GM21526 (cell line): ENCODE data around the gene CDKN1C.

ENCODE experiments used
- ATAC-seq: cut with Tn5 transposase; IDR thresholded peaks from one replicate; pipeline ENCODE4 v1.9.1; 2021; ENCODE audit warnings: moderate library complexity; ENCODE audit not compliant: unreplicated experiment, low FRiP score

CDKN1C gene

DNA sequence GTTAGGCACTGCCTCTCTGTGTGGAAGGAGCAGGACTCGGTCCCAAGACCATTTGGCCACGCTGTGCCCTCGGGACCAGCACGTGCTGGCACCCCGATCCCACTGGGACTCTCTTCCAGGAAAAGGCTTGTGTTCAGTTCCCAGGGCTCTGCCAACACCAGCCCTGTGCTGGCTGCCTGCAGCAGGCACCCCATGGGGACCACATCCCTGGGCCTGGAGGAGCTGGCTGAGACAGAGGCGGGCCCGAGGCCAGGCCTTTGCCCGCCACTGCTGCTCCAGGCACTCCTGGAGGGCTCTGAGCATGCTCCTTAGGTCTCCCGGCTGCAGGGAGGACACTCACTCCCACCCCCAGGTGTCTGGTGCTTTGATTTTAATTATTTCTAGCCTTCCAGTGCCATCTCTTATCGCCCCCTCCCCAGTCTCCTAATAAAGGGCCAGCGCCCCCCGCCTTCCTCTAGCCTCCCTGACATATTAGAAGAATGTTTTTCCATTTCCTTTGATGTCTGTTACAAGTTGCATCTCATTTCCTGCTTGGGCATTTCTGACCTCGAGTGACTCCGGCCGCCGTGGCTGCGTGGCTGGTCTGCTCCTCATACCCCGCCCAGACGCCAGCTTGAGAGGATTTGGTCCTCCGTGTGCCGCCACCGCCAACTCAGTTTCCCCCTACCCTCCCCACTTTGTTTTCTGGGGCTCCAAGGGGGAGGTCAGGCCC is 14.4 kb downstream of the CDKN1C start:
- ATAC-seq = no peak

- ATAC-seq = no peak
Measured at GRCh38 chr11:2870460-2870859, 15.1 kb downstream of the CDKN1C start.

DNA sequence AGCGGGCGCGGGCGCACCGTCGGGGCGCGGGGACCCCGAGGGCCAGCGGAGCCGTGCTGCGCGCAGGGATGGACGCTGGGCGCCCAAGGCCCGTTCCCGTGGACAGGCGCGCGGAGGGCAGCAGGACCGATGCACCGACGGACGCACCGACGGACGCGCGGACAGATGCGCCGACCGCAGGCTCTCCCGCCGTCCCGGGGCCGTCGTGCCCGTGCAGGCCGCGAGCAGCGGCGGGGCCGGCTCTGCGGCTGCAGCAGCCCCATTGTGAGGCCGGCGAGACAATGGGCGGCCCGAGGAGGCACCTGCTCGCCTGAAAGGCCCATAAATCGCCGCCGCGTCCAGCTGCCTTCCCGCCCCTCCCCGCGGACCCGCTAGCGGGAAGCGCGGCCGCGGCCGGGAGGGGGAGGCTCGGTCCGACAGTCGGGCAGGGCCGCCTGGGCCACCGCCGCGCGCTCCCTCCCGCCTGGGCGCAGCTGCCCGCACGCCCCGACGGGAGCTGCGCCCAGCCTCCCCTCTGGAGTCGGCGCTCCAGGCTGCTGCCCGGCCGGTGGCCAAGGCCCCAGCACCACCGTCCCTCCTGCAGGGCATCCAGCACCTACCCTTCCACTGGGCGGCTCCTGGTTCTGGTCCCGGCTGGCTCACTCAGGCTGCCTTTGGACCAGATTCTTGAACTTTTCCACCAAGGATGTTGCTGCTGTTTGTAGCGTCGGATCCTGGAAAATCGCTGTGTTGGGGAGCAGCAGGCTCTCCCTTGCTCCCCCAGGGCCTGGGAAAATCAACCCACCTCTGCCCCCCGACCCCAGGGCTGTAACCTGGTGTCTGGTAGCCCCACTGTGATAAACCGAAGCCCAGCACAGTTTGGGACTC is 15.8 kb downstream of the CDKN1C start:
- no peak for ATAC-seq

- ATAC-seq = no peak
Measured at GRCh38 chr11:2869134-2869526, 16.4 kb downstream of the CDKN1C start.

DNA sequence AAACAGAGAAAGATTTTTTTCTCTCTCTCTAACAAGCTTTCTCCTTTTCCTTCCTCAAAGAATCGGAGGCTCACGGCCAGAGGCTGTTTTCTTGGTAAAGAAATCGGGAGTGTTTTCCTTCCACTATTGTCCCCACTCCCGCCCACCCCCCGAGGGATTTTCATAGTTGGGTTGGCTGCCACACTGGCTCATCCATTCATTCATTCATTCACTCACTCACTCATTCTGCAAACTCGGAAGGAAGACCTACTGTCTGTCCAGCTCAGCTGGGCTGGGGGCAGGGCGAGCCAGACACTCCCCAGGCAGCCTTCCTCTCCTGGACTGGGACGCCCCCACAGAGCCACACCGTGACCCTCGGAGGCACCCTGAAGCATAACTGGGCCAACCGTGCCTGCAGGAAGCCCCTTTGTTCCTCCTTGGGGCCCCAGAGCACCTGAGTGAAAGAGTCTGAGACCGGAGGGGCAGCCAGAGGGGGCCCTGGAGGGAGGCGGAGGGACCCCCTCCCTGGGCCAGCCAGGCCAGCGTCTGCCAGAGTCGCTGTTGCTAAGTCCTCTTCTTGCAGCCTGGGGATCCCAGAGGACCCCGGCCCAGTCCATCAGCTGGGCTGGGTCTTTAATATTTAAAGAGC is 17.0 kb downstream of the CDKN1C start:
- no peak for ATAC-seq

- no peak for ATAC-seq
Measured at GRCh38 chr11:2867722-2868505, 17.7 kb downstream of the CDKN1C start.

DNA sequence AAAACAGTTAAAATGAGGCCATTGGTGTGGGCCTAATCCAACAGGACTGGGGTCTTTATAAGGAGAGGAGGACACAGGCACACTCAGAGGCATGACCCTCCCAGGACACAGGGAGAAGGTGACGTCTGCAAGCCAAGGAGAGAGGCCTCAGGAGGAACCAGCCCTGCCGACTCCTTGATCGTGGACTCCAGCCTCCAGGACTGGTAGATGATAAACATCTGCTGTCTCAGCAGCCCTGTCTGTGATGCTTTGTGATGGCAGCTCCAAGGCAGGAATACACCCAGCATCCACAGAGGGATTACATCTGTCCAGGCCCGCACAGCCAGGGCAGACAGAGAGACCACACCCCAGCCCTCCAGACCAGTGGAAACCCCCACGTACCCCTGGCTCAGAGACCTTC is 18.4 kb downstream of the CDKN1C start:
- no peak for ATAC-seq

GRCh38 chr11:2865922-2866577 is 19.5 kb downstream of the CDKN1C start:
- ATAC-seq = no peak

DNA sequence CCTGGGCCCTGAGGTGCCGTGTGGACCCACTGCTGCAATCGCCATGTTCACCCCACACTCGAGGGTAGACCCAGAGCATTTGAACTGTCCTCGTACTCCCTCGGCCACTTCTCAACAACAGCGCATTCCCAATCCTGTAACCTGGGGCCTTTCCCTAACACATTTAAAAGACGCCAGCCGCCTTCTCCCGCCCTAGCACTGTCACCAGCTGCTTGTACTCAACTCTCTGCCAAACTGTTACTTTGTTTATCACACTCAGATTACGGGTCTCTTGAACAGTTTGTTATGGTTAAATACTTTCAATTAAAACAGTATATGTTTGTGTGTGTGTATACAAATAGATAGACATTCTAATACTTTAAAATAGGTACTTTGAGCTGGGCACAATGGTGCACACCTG is 20.7 kb downstream of the CDKN1C start:
- ATAC-seq = no peak

DNA sequence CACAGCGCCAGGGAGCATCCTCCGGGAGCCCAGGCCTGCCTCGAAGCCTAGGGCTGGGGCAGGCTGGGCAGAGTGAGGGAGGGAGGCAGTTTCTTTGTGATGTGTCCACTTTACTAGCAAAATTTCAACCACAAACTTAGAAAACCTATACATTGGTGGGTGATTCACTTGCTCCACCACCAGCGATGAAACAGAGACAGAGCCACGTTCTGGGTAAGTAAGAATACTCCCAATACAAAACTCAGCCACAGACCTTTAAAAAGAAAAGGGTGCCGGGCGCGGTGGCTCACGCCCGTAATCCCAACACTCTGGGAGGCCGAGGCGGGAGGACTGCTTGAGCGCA is 22.3 kb downstream of the CDKN1C start:
- no peak for ATAC-seq

- no peak for ATAC-seq
Measured at GRCh38 chr11:2862395-2863275, 22.9 kb downstream of the CDKN1C start.

DNA sequence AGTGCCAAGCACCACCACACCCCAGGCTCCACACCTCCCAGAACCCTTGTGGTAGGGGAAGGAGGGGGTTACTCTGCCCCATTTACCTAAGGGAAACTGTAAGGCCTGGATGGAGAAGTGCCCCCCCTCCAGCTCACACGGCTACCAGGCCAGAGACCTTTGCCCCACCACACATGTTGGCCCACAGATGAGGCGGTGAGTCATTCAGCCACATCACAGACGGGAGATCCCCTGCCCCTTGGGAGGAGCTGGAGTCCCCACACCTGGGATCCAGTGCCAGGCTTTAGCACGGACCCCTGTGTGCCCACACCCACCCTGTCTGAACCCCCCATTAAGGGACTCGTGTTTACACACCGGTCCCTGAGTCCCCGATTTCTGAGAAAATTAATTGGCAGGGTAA is 24.9 kb downstream of the CDKN1C start:
- no peak for ATAC-seq

DNA sequence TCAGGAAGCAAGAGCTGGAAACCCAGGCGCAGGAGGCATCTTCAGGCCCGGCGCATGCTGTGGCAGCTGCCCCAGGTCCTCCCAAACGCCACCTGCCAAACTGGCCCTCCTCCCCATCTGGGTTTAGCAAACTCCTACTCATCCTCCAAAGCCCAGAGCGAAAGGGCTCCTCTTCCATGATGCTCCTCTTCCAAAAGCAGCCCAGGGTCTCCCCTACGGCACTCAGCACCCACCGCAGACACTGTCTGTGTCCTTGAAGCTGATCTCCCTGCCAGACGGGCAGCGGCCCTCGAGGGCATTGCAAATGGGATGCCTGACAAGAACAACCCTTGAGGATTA is 25.9 kb downstream of the CDKN1C start:
- no peak for ATAC-seq

GRCh38 chr11:2858995-2859698 is 26.4 kb downstream of the CDKN1C start:
- ATAC-seq = no peak

GRCh38 chr11:2857918-2858317 is 27.7 kb downstream of the CDKN1C start:
- no peak for ATAC-seq

DNA sequence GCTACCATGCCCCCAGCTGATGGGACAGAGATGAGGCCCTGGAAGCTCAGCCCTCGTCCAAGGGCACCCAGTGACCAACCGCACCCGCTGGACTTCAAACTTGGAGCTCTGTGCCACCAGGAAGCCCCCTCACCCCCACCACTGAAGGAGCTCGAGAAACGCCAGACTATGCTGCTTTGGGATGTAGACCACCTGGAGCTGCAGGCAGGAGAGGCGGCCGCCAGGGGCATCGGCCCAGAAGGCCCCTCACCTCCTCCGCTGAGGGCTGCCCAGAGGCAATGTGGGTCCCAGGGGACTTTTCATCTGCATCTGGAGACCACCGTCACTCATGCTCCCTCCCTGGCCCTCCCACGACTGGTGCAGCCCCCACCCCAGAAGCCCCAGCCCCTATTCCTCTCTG is 28.3 kb downstream of the CDKN1C start:
- ATAC-seq = no peak

GRCh38 chr11:2855162-2855561 is 30.4 kb downstream of the CDKN1C start:
- ATAC-seq = no peak

DNA sequence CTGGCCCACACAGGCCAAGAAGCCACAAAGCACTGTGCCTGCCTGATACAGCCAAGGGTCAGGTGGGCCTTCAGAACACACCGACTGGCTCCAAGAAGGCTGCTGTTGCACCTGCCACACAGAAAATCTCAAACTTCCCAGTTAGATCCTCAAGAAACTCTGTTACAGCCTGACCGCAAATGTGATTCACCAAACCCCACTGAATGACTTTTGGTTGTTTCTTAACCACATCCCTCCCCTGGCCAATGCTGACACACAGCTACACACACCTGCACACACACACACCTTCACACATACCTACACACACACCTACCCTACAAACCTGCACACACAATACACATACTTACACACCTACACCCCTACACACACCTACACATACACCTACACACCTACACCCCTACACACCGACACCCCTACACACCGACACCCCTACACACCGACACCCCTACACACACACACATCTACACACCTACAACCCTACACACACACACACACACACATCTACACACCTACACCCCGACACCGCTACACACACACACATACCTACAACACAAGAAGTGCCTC is 31.5 kb downstream of the CDKN1C start:
- ATAC-seq = no peak

DNA sequence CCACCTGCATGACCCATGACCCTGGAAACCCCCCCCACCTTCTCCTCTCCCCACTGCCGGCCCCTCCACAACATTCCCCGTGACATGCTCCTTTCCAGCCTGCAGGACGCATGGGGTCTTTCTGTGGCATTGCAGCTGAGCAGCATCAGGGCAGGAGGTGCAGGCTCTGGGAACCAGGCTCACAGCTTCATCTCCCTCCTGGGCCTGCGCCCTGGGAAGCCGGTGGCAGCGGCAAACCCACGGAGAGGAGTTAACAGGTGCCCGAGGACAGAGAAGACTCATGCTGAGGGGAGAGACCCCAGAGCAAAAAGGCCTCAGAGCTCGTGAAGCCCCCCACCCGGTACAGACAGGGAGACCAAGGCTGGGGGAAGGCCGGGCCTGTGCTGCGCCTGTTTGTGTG is 32.2 kb downstream of the CDKN1C start:
- no peak for ATAC-seq
